Stimulated activated naive CD8-positive, alpha-beta T cell treated with anti-CD3 and anti-CD28 coated beads, Interleukin-15, Interleukin-2, amounts not matched to agents 100 ng/mL and 50 ng/mL, for 24 hours (primary cell): Measurements from ENCODE around the gene RUSC1.

Experiments
- H3K27ac Mint-ChIP-seq: one replicate; pipeline ENCODE4 v1.8.0; 2021; ENCODE audit warnings: mild to moderate bottlenecking, mixed read lengths
- H3K27me3 Mint-ChIP-seq: one replicate; pipeline ENCODE4 v1.8.0; 2021; ENCODE audit warnings: mixed read lengths
- H3K36me3 Mint-ChIP-seq: one replicate; pipeline ENCODE4 v1.8.0; 2021; ENCODE audit warnings: low read depth, mixed read lengths
- H3K4me1 Mint-ChIP-seq: one replicate; pipeline ENCODE4 v1.8.0; 2021; ENCODE audit warnings: low read depth, mixed read lengths
- H3K4me3 Mint-ChIP-seq: one replicate; pipeline ENCODE4 v1.8.0; 2021; ENCODE audit warnings: mild to moderate bottlenecking, mixed read lengths
- H3K9me3 Mint-ChIP-seq: one replicate; pipeline ENCODE4 v1.8.0; 2021; ENCODE audit warnings: mixed read lengths

Gene RUSC1

DNA sequence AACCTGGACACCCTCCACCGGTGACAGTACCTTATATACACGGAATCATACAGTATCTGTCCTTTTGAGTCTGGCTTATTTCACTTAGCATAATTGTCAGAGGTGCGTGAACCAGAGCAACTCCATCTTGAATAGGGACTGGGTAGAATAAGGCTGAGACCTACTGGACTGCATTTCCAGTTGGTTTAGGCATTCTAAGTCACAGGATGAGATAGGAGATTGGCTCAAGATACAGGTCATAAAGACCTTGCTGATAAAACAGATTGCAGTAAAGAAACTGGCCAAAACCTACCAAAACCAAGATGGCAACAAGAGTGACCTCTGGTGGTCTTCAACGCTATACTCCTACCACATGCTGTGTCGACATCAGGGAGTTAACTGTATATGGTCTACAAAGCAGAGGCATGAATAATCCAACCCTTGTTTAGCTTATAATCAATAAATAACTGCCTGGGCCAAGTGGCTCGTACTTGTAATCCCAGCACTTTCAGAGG is 13.4 kb upstream of the RUSC1 start:
- H3K27me3 Mint-ChIP-seq = no peaks in the 10 kb centered on the region
- H3K4me3 Mint-ChIP-seq = peak overlapping the region; percentile 97
- H3K27ac Mint-ChIP-seq = peak overlapping the region; percentile 98
- peaks cover 29% of the 10 kb centered on the region for H3K36me3 Mint-ChIP-seq
- H3K4me1 Mint-ChIP-seq = peaks cover 32% of the 10 kb centered on the region
- H3K9me3 Mint-ChIP-seq = no peaks in the 10 kb centered on the region

DNA sequence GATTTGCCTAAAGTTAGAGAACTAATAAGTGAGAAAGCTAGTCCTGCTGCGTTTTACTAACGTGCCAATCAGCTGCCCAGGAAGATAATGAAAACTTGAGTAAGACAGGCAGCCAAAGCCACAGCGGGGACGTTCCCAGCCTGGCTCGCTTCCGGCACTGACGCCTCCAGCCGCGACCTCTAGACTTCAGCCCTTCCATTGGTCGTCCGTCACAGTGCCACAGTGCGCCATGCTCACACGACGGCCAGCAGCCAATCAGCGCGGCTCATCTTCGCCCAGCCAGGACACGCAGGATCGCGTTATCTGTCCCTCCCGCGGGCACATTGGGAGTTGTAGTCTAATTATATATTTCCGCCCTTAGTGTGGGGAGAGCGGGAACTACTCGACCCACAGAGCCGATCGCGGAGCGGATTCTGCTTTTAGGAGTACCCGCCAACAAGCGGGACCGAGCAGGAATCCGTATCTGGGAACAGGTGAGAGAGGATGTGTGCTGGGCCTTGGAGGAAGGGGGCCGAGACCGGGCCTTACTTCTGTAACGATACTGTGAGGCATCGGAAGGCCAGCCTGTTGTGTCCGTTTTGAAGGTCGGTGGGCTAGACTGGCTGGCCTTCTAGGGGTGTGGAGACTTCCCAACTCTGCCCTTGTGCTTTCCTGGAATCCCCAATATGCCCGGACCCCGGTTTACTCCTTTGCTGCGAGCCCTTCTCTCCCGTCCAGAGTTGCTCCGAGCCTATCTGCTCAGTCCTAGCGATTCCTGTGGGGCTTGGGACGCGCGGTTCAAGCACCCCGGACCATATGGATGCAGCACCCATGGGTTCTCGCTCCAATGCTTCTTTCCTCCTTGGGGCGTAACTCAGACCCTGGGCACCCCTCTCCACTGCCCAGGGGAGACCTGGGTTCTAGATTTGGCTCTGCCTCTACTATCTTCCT is 11.9 kb upstream of the RUSC1 start, which contains the start of gene FDPS:
Gene FDPS, plus strand, starts transcription at position 374 of the 930 bp plus-strand sequence. CDS start 924 bp downstream, outside the sequence.
- Mint-ChIP-seq H3K9me3 (no peaks in the 10 kb centered on the region), H3K27ac (peak within 1 kb of the TSS; percentile 98), H3K36me3 (peaks cover 41% of the 10 kb centered on the region), H3K27me3 (no peaks in the 10 kb centered on the region), H3K4me1 (peaks cover 34% of the 10 kb centered on the region), H3K4me3 (peak within 1 kb of the TSS; percentile 97)

- H3K36me3 Mint-ChIP-seq = peaks cover 46% of the 10 kb centered on the region
- no peaks in the 10 kb centered on the region for H3K27me3 Mint-ChIP-seq
- peak overlapping the region; percentile 98 for H3K27ac Mint-ChIP-seq
- H3K4me1 Mint-ChIP-seq = peaks cover 34% of the 10 kb centered on the region
- peak overlapping the region; percentile 97 for H3K4me3 Mint-ChIP-seq
- H3K9me3 Mint-ChIP-seq = no peaks in the 10 kb centered on the region
Observed at GRCh38 chr1:155309423-155310021, 11.2 kb upstream of the RUSC1 start.

- H3K9me3 Mint-ChIP-seq = no peaks in the 10 kb centered on the region
- peaks cover 26% of the 10 kb centered on the region for H3K4me1 Mint-ChIP-seq
- H3K27me3 Mint-ChIP-seq = no peaks in the 10 kb centered on the region
- H3K27ac Mint-ChIP-seq = no peak overlapping the region
- H3K4me3 Mint-ChIP-seq = no peak overlapping the region
- peaks cover 64% of the 10 kb centered on the region for H3K36me3 Mint-ChIP-seq
Observed at GRCh38 chr1:155313261-155313660, 7.4 kb upstream of the RUSC1 start.

GRCh38 chr1:155316922-155317321 is 3.8 kb upstream of the RUSC1 start:
- Mint-ChIP-seq H3K27ac (no peak overlapping the region), H3K36me3 (peaks cover 55% of the 10 kb centered on the region), H3K4me1 (peaks cover 23% of the 10 kb centered on the region), H3K9me3 (no peaks in the 10 kb centered on the region), H3K4me3 (no peak overlapping the region), H3K27me3 (no peaks in the 10 kb centered on the region)

DNA sequence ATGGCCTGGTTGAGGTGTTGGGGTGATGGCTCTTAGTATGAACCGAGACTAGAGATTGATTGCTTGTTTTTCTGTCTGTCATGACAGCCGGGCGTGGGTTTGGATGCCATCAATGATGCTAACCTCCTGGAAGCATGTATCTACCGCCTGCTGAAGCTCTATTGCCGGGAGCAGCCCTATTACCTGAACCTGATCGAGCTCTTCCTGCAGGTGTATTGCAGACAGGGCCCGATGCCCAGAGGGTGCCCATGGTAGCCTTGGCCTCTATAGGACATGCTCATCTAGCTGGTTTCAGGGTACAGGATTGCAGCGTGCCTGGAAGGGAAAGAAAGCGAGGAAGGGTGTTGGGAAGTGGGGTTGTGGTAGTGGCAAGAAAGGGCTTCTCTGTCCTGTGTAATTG is 2.6 kb upstream of the RUSC1 start:
- no peaks in the 10 kb centered on the region for H3K9me3 Mint-ChIP-seq
- H3K27ac Mint-ChIP-seq = no peak overlapping the region
- H3K27me3 Mint-ChIP-seq = no peaks in the 10 kb centered on the region
- no peak overlapping the region for H3K4me3 Mint-ChIP-seq
- H3K36me3 Mint-ChIP-seq = peaks cover 51% of the 10 kb centered on the region
- peaks cover 27% of the 10 kb centered on the region for H3K4me1 Mint-ChIP-seq

DNA sequence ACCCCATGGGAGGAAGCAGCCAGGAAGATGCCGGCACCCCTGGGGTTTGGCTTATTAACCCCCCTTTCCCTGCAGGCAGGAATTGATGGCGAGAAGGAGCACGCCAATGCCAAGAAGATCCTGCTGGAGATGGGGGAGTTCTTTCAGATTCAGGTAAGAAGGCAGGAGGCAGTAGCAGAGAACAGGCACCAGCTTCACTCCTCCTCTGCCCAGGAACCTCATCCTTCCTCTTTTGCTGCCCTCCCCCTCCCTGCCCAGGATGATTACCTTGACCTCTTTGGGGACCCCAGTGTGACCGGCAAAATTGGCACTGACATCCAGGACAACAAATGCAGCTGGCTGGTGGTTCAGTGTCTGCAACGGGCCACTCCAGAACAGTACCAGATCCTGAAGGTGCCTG is 1.2 kb upstream of the RUSC1 start:
- no peaks in the 10 kb centered on the region for H3K27me3 Mint-ChIP-seq
- H3K4me3 Mint-ChIP-seq = no peak overlapping the region
- no peak overlapping the region for H3K27ac Mint-ChIP-seq
- peaks cover 27% of the 10 kb centered on the region for H3K4me1 Mint-ChIP-seq
- peaks cover 40% of the 10 kb centered on the region for H3K36me3 Mint-ChIP-seq
- H3K9me3 Mint-ChIP-seq = no peaks in the 10 kb centered on the region

DNA sequence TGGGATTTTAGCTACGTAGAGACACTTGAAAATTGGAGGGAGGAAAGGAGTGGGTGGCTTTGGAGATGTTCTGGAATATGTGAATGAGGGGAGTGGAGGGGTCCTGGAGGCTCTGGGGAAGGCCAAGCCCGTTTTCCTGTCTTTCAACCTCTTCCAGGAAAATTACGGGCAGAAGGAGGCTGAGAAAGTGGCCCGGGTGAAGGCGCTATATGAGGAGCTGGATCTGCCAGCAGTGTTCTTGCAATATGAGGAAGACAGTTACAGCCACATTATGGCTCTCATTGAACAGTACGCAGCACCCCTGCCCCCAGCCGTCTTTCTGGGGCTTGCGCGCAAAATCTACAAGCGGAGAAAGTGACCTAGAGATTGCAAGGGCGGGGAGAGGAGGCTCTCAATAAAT is 442 bp upstream of the RUSC1 start:
- Mint-ChIP-seq H3K4me1 (peaks cover 27% of the 10 kb centered on the region), H3K27ac (no peak overlapping the region), H3K9me3 (no peaks in the 10 kb centered on the region), H3K4me3 (peak overlapping the region; percentile 63), H3K27me3 (no peaks in the 10 kb centered on the region), H3K36me3 (peaks cover 34% of the 10 kb centered on the region)

DNA sequence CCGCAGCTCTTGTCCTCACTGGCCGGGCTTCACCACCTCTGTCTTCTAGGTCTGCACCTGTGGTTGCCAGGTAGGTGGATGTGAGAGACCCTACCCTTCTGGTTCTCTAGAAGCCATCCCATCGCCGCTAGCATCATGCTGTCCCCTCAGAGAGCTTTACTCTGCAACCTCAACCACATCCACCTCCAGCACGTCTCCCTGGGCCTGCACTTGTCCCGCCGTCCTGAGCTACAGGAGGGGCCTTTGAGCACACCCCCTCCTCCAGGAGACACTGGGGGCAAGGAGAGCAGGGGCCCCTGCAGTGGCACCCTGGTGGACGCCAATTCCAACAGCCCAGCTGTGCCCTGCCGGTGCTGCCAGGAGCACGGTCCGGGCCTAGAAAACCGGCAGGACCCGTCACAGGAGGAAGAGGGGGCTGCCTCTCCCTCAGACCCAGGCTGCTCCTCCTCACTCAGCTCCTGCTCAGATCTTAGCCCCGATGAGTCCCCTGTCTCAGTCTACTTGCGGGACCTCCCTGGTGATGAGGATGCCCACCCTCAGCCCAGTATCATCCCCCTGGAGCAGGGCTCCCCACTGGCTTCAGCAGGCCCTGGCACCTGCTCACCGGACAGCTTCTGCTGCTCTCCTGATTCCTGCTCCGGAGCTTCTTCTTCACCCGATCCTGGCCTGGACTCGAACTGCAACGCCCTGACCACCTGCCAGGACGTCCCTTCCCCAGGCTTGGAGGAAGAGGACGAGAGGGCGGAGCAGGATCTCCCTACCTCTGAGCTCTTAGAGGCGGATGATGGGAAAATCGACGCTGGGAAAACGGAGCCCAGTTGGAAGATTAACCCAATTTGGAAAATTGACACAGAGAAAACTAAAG is 1.2 kb downstream of the RUSC1 start:
- no peaks in the 10 kb centered on the region for H3K27me3 Mint-ChIP-seq
- no peak overlapping the region for H3K27ac Mint-ChIP-seq
- no peaks in the 10 kb centered on the region for H3K9me3 Mint-ChIP-seq
- peak overlapping the region; percentile 73 for H3K4me3 Mint-ChIP-seq
- H3K4me1 Mint-ChIP-seq = peaks cover 32% of the 10 kb centered on the region
- peaks cover 30% of the 10 kb centered on the region for H3K36me3 Mint-ChIP-seq

DNA sequence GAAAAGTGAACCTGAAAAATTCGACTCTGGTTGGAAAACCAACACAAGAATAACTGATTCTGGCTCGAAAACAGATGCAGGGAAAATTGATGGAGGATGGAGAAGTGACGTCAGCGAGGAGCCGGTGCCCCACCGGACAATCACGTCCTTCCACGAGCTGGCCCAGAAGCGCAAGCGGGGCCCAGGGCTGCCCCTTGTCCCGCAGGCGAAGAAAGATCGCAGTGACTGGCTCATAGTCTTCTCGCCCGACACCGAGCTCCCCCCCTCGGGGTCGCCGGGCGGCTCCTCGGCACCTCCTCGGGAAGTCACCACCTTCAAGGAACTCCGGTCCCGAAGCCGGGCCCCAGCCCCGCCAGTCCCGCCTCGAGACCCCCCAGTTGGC is 1.9 kb downstream of the RUSC1 start:
- no peaks in the 10 kb centered on the region for H3K27me3 Mint-ChIP-seq
- H3K4me3 Mint-ChIP-seq = peak overlapping the region; percentile 73
- no peaks in the 10 kb centered on the region for H3K9me3 Mint-ChIP-seq
- peaks cover 26% of the 10 kb centered on the region for H3K36me3 Mint-ChIP-seq
- H3K4me1 Mint-ChIP-seq = peaks cover 32% of the 10 kb centered on the region
- no peak overlapping the region for H3K27ac Mint-ChIP-seq

GRCh38 chr1:155322953-155323728 is 2.4 kb downstream of the RUSC1 start:
- Mint-ChIP-seq H3K4me3 (peak overlapping the region; percentile 83), H3K4me1 (peaks cover 32% of the 10 kb centered on the region), H3K27me3 (no peaks in the 10 kb centered on the region), H3K27ac (peak overlapping the region; percentile 67), H3K9me3 (no peaks in the 10 kb centered on the region), H3K36me3 (peaks cover 22% of the 10 kb centered on the region)

DNA sequence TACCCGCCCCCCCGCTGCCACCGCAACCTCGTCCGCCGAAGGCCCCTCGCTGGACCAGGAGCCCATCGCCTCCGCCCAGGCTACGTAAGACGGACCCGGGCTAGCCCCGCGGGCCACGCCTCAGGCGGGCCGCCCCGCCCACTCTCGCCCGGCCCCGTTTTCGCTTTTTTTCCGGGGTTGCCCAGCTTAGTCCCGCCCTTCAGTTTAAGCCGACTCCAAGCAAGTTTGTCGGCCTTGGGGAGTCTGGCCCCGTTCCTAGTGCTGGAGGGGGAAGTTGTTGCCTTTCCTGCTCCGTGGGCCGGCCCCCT is 3.0 kb downstream of the RUSC1 start:
- H3K36me3 Mint-ChIP-seq = peaks cover 22% of the 10 kb centered on the region
- peak overlapping the region; percentile 26 for H3K27ac Mint-ChIP-seq

GRCh38 chr1:155324037-155324716 is 3.5 kb downstream of the RUSC1 start:
- no peaks in the 10 kb centered on the region for H3K9me3 Mint-ChIP-seq
- H3K4me3 Mint-ChIP-seq = peak overlapping the region; percentile 83
- peak overlapping the region; percentile 26 for H3K27ac Mint-ChIP-seq
- peaks cover 32% of the 10 kb centered on the region for H3K4me1 Mint-ChIP-seq
- H3K36me3 Mint-ChIP-seq = peaks cover 18% of the 10 kb centered on the region
- H3K27me3 Mint-ChIP-seq = no peaks in the 10 kb centered on the region

More for the DNA sequence above, 3.0 kb downstream of the RUSC1 start:
- H3K4me3 Mint-ChIP-seq = peak overlapping the region; percentile 83
- no peaks in the 10 kb centered on the region for H3K9me3 Mint-ChIP-seq
- H3K27me3 Mint-ChIP-seq = no peaks in the 10 kb centered on the region
- peaks cover 32% of the 10 kb centered on the region for H3K4me1 Mint-ChIP-seq
